SJSA1 (cell line): Measurements from ENCODE around the gene SMIM1. TPM values are rescaled to one million over a fixed set of nuclear protein-coding genes. Genes with fewer than 3 reads are reported as not detected.

Experiments used
- DNase-seq, 2 experiments: peaks; one replicate each; pipeline ENCODE4 v3.0.0-alpha.2; 2015 to 2020; ENCODE audit warnings: low spot score in 2 of 2, low read depth in 1 of 2
- H3K27ac ChIP-seq: fragments of 250-450 bp; sonication (Bioruptor Pico); 2 replicates; pipeline ENCODE4 v1.5.1; 2020; ENCODE audit warnings: mild to moderate bottlenecking, moderate library complexity
- H3K27me3 ChIP-seq: fragments of 250-450 bp; sonication (Bioruptor Pico); replicated peaks from 2 replicates; pipeline ENCODE4 v1.5.1; 2020; ENCODE audit warnings: mild to moderate bottlenecking, moderate library complexity
- H3K36me3 ChIP-seq: fragments of 250-450 bp; sonication (Bioruptor Pico); 2 replicates; pipeline ENCODE4 v1.5.1; 2020; ENCODE audit warnings: mild to moderate bottlenecking
- H3K4me1 ChIP-seq: fragments of 250-450 bp; sonication (Bioruptor Pico); replicated peaks from 2 replicates; pipeline ENCODE4 v1.6.1; 2021; ENCODE audit warnings: mild to moderate bottlenecking
- H3K4me3 ChIP-seq: fragments of 250-450 bp; sonication (Bioruptor Pico); 2 replicates; pipeline ENCODE4 v1.5.1; 2020; ENCODE audit warnings: mild to moderate bottlenecking
- H3K9me3 ChIP-seq: fragments of 250-450 bp; sonication (Bioruptor Pico); replicated peaks from 2 replicates; pipeline ENCODE4 v1.5.1; 2020; ENCODE audit warnings: mild to moderate bottlenecking
- total RNA-seq: library from RNA; depleted of rRNA; stranded (reverse); fragments of >200 nt; shearing (Covaris generic); gene quantifications from 2 replicates; pipeline ENCODE4 v1.2.3, GENCODE V29; 2014

The SMIM1 gene
- total RNA-seq, 1 experiment from 2014 or later, result not detected

DNA sequence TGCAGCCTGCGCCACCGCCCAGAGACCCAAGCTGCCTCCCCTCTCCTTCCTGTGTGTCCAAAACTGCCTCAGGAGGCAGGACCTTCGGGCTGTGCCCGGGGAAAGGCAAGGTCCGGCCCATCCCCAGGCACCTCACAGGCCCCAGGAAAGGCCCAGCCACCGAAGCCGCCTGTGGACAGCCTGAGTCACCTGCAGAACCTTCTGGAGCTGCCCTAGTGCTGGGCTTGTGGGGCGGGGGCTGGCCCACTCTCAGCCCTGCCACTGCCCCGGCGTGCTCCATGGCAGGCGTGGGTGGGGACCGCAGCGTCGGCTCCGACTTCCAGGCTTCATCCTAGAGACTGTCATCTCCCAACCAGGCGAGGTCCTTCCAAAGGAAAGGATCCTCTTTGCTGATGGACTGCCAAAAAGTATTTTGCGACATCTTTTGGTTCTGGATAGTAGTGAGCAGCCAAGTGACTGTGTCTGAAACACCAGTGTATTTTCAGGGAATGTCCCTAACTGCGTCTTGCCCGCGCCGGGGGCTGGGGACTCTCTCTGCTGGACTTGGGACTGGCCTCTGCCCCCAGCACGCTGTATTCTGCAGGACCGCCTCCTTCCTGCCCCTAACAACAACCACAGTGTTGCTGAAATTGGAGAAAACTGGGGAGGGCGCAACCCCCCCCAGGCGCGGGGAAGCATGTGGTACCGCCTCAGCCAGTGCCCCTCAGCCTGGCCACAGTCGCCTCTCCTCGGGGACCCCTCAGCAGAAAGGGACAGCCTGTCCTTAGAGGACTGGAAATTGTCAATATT, 39.3 kb upstream of the SMIM1 start:
- Histone ChIP-seq H3K4me3 (no peak overlapping the region), H3K36me3 (no peaks in the 10 kb centered on the region; the same call in 1 of the 2 replicates), H3K27me3 (no peaks in the 10 kb centered on the region), H3K9me3 (no peaks in the 10 kb centered on the region), H3K4me1 (no peaks in the 10 kb centered on the region), H3K27ac (no peak overlapping the region)
- DNase-seq, result no peak

DNA sequence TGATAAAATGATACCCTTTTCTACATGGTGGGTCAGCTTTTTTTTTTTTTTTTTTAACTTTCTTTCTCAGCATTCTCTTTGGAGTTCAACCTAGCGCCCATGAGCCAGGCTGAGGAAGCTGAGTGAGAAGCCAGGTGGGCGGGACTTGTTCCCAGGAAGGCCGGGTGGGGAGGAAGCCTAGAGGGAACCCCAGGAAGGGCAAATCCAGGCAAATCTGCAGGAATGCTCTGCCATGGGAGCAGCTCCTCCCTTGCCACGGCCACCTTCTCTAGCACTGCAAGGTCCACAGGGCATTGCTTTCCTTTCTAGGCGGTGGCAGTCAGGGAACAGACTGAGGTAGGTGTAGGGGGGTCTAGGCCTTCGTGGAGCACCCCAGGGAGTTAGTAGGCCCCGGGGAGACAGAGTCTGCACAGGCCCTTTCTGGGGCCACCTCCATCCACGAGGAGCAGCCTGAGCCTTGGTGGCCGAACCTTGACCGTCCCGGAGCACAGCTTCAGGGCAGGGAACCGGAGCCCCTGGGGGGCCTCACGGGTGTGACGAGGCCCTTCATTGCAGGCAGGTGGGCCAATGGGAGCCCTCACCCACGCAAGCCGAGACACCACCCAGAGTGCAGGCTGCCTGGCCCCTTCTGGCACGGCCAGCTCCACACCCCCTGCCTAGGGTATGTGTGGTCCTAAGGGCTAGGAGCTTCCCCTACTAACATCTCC, 38.5 kb upstream of the SMIM1 start:
- DNase-seq, result no peak
- no peak overlapping the region for H3K4me3 ChIP-seq
- H3K4me1 ChIP-seq, result no peaks in the 10 kb centered on the region
- H3K27ac ChIP-seq, result no peak overlapping the region
- H3K9me3 ChIP-seq, result no peaks in the 10 kb centered on the region
- no peaks in the 10 kb centered on the region for H3K27me3 ChIP-seq
- no peaks in the 10 kb centered on the region; the same call in 1 of the 2 replicates for H3K36me3 ChIP-seq

- Histone ChIP-seq H3K4me1 (no peaks in the 10 kb centered on the region), H3K27me3 (no peaks in the 10 kb centered on the region), H3K36me3 (no peaks in the 10 kb centered on the region; the same call in 1 of the 2 replicates), H3K4me3 (no peak overlapping the region), H3K27ac (no peak overlapping the region), H3K9me3 (no peaks in the 10 kb centered on the region)
- DNase-seq, result no peak
These were observed 37.9 kb upstream of the SMIM1 start for GRCh38 chr1:3734602-3735001.

DNA sequence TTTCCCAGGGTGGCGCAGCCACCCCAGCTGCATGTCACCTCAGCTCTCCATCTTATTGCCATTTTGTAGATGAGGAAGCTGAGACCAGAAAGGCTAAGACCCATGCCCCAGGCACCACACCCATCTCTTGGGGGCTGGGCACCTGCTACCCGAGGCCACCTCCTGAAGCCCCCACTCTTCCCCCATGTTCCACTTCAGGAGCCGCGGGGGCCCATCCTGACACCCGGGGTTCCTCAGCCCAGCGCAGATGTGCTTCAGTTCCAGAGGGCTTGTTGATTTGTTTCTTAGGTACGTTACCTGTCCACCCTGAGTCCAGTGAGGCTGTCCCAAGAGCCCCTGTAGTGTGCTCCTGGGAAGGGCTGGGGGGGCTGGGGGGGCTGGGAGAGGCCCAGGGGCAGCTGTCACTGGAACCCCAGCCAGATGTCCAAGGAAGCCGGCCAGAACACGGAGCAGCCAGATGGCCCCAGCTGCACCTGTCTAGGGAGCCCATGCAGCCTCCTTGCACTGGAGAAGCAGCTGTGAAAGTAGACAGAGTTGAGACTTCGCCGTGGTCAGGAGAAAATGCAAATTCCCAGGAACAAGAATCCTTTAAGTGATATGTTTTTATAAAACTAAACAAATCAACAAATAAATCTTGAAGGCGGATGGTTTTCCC, 37.4 kb upstream of the SMIM1 start:
- Histone ChIP-seq H3K4me3 (no peak overlapping the region), H3K27me3 (no peaks in the 10 kb centered on the region), H3K36me3 (no peaks in the 10 kb centered on the region; the same call in 1 of the 2 replicates), H3K4me1 (no peaks in the 10 kb centered on the region), H3K9me3 (no peaks in the 10 kb centered on the region), H3K27ac (no peak overlapping the region)
- DNase-seq, result no peak

DNA sequence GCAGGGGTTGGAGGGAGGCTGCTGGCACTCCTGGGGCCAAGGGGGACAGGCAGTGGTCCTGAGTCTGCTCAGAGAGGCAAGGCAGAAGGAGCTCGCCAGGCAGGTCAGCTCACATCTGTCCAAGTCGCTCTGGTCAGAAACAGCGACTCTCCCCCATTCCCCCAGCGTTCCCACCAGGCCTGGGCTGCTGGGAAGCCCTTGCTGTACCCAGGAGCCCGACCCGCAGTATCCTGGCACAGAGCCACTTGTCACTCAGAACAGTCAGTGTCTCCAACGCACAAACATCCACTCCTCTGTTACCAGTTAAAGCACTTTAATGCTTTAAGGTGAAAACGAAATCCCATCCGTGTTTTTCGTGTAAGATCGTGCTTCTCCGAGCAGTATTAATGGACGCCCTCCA, 36.9 kb upstream of the SMIM1 start:
- H3K4me3 ChIP-seq, result no peak overlapping the region
- no peaks in the 10 kb centered on the region for H3K9me3 ChIP-seq
- no peak for DNase-seq
- no peaks in the 10 kb centered on the region for H3K4me1 ChIP-seq
- H3K36me3 ChIP-seq, result no peaks in the 10 kb centered on the region; the same call in 1 of the 2 replicates
- H3K27me3 ChIP-seq, result no peaks in the 10 kb centered on the region
- H3K27ac ChIP-seq, result no peak overlapping the region

GRCh38 chr1:3736131-3736561, 36.4 kb upstream of the SMIM1 start:
- no peaks in the 10 kb centered on the region; the same call in 1 of the 2 replicates for H3K36me3 ChIP-seq
- no peaks in the 10 kb centered on the region for H3K9me3 ChIP-seq
- no peaks in the 10 kb centered on the region for H3K27me3 ChIP-seq
- no peaks in the 10 kb centered on the region for H3K4me1 ChIP-seq
- no peak for DNase-seq
- H3K4me3 ChIP-seq, result no peak overlapping the region
- H3K27ac ChIP-seq, result no peak overlapping the region

DNA sequence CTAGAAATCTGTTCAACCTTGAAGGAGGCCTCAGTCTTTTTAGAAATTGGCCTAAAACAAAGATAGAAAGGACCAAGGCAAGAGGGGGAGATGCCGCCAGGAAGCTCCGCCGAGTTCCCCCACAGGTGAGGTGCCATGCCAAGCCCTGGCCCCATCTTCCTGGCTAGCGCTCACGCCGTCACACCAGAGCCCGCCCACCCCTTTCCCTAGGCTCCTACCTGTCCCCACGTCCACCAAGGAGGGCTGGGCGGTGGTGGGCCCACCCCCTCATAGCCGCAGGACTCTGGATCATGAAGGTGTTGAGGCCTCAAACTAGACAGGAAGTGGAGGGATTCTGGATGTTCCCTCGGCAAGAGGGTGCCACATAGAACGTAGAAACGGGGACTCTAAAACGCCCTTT, 35.8 kb upstream of the SMIM1 start:
- Histone ChIP-seq H3K4me1 (no peaks in the 10 kb centered on the region), H3K9me3 (no peaks in the 10 kb centered on the region), H3K27me3 (no peaks in the 10 kb centered on the region), H3K36me3 (no peaks in the 10 kb centered on the region; the same call in 1 of the 2 replicates), H3K27ac (no peak overlapping the region), H3K4me3 (no peak overlapping the region)
- no peak for DNase-seq

- no peak overlapping the region for H3K4me3 ChIP-seq
- peaks cover 2% of the 10 kb centered on the region; the same call in 1 of the 2 replicates for H3K36me3 ChIP-seq
- H3K27me3 ChIP-seq, result no peaks in the 10 kb centered on the region
- no peaks in the 10 kb centered on the region for H3K4me1 ChIP-seq
- DNase-seq, result no peak
- H3K9me3 ChIP-seq, result no peaks in the 10 kb centered on the region
- H3K27ac ChIP-seq, result no peak overlapping the region
These were observed 33.6 kb upstream of the SMIM1 start for GRCh38 chr1:3738943-3739342.

- no peak for DNase-seq
- Histone ChIP-seq H3K27ac (no peak overlapping the region), H3K27me3 (no peaks in the 10 kb centered on the region), H3K36me3 (peaks cover 2% of the 10 kb centered on the region; the same call in 1 of the 2 replicates), H3K4me3 (no peak overlapping the region), H3K9me3 (no peaks in the 10 kb centered on the region), H3K4me1 (no peaks in the 10 kb centered on the region)
These were observed 32.5 kb upstream of the SMIM1 start for GRCh38 chr1:3740042-3740441.

- Histone ChIP-seq H3K27ac (no peak overlapping the region), H3K4me3 (no peak overlapping the region), H3K4me1 (no peaks in the 10 kb centered on the region), H3K36me3 (peaks cover 2% of the 10 kb centered on the region; the same call in 1 of the 2 replicates), H3K9me3 (no peaks in the 10 kb centered on the region), H3K27me3 (no peaks in the 10 kb centered on the region)
- no peak for DNase-seq
These were observed 31.8 kb upstream of the SMIM1 start for GRCh38 chr1:3740752-3741151.

GRCh38 chr1:3741566-3742438, 30.7 kb upstream of the SMIM1 start:
- H3K36me3 ChIP-seq, result peaks cover 2% of the 10 kb centered on the region; the same call in 1 of the 2 replicates
- no peak for DNase-seq

DNA sequence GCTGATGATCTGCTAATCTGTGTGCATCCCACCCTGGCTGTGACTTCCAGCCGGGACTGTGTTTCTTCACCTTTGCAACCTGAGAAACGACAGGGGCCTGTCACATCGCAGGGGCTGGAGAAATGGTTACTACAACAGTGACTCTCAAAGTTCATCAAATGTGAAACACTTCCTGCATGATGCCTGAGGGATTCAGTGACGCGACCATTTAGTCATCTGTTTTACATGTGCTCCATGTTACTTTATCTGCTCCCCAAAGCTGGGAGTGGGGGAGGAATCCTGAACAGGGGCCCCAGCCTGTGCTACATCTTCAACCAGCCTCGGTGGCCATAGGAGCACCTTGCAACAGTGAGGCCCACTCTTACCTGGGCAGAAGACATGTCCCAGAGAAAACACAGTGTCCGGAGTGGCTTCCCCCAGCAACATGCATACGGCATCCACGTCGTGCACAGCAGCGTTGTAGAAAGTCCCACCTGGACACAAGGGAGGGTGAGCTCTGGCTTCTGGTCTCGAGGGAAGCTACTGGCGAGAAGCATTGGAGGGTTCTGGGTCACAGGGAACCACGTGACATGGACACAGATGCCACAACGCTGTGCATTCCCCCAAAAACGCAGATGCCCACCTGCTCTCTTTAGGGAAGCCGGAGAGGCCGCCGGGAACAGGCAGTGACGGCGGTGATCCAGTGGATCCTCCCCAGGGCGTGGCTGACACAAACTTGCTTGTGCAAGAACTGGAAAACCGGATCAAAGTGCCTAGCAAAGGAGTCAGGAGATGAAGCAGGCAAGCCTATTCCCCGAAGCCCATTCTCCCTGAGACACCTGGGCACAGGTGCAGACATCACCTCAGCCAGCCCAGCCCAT, 29.9 kb upstream of the SMIM1 start:
- no peaks in the 10 kb centered on the region for H3K9me3 ChIP-seq
- no peak overlapping the region for H3K27ac ChIP-seq
- H3K36me3 ChIP-seq, result peaks cover 4% of the 10 kb centered on the region; the same call in 1 of the 2 replicates
- no peaks in the 10 kb centered on the region for H3K27me3 ChIP-seq
- DNase-seq, result no peak
- H3K4me1 ChIP-seq, result peaks cover 9% of the 10 kb centered on the region
- no peak overlapping the region for H3K4me3 ChIP-seq

More at GRCh38 chr1:3741566-3742438, 30.7 kb upstream of the SMIM1 start:
- H3K4me3 ChIP-seq, result no peak overlapping the region
- no peak overlapping the region for H3K27ac ChIP-seq
- H3K4me1 ChIP-seq, result peaks cover 4% of the 10 kb centered on the region
- no peaks in the 10 kb centered on the region for H3K9me3 ChIP-seq
- no peaks in the 10 kb centered on the region for H3K27me3 ChIP-seq
